OCI-LY3 (cell line): ENCODE data around the gene CDHR3.

ENCODE experiments used
- H2AFZ ChIP-seq: fragments of 200-600, 300-600 bp; shearing (Covaris generic); 2 replicates; pipeline ENCODE4 v1.6.0; 2014; ENCODE audit warnings: antibody characterized with exemption, low read depth, low read length
- H3K27ac ChIP-seq: fragments of 200-600, 300-600 bp; sonication (generic); 2 replicates; pipeline ENCODE4 v1.5.1; 2014; ENCODE audit warnings: mild to moderate bottlenecking, low read length, moderate library complexity, mixed read lengths
- H3K27me3 ChIP-seq: fragments of 200-600, 300-600 bp; sonication (generic); 2 replicates; pipeline ENCODE4 v1.6.1; 2014; ENCODE audit warnings: low read depth, low read length, mixed read lengths
- H3K36me3 ChIP-seq: fragments of 200-600, 300-600 bp; sonication (generic); replicated peaks from 2 replicates; pipeline ENCODE3; 2014; ENCODE audit warnings: low read depth, low read length, mixed read lengths
- H3K4me1 ChIP-seq: fragments of 300-600, 200-600 bp; sonication (generic); 2 replicates; pipeline ENCODE4 v1.6.1; 2014; ENCODE audit warnings: low read length, mixed read lengths
- H3K4me2 ChIP-seq: fragments of 200-600, 300-600 bp; sonication (generic); 2 replicates; pipeline ENCODE4 v1.6.1; 2014; ENCODE audit warnings: low read length, mixed read lengths
- H3K4me3 ChIP-seq: fragments of 300-600, 200-600 bp; sonication (generic); 2 replicates; pipeline ENCODE4 v1.5.1; 2014; ENCODE audit warnings: antibody characterized with exemption, mild to moderate bottlenecking, low read length, moderate library complexity
- H3K79me2 ChIP-seq: fragments of 300-600, 200-600 bp; shearing (Covaris generic); 2 replicates; pipeline ENCODE4 v1.6.1; 2014; ENCODE audit warnings: mild to moderate bottlenecking, low read length, mixed read lengths
- H3K9ac ChIP-seq: fragments of 300-600, 200-600 bp; shearing (Covaris generic); 2 replicates; pipeline ENCODE4 v1.6.0; 2014; ENCODE audit warnings: mild to moderate bottlenecking, low read length, moderate library complexity
- H3K9me3 ChIP-seq: fragments of 200-600, 300-600 bp; shearing (Covaris generic); 2 replicates; pipeline ENCODE4 v1.6.1; 2014; ENCODE audit warnings: low read length, mixed read lengths; ENCODE audit not compliant: insufficient read depth
- H4K20me1 ChIP-seq: fragments of 200-600, 300-600 bp; sonication (generic); 2 replicates; pipeline ENCODE4 v1.6.1; 2016; ENCODE audit warnings: low read length, mixed read lengths; ENCODE audit not compliant: insufficient read depth
- CTCF ChIP-seq: fragments of 200-600, 300-600 bp; sonication (generic); IDR thresholded peaks from 2 replicates; pipeline ENCODE4 v1.5.1; 2014; ENCODE audit warnings: antibody characterized with exemption, low read length, low read depth
- EZH2phosphoT487 ChIP-seq: fragments of 200-600 bp; shearing (Covaris generic); IDR thresholded peaks from 2 replicates; pipeline ENCODE4 v1.6.1; 2018; ENCODE audit warnings: antibody characterized with exemption, mixed run types, low read depth

Gene CDHR3

DNA sequence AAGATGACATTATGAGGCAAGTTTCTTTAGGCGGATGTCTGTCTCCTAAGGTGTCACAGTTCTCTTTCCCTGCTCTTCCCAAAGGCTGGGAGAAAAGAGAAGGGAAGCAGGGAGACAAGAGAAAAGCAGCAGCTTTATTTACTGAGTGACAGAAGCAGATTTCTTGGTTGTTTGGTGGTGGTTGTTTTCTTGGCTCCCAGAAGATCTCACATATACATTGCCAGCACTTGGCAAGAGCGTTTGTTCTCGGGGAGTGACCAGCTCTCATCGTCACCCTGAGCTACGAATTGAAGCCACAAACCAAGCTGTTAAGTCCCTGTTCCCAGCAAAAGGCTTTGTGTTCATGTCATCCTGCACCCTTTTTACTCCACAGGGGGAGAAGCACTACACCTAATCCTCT is 11.4 kb downstream of the CDHR3 start:
- H3K27ac ChIP-seq, result no peak overlapping the region
- TF ChIP-seq EZH2phosphoT487 (no peak), CTCF (no peak)

GRCh38 chr7:105975770-105976417 is 12.8 kb downstream of the CDHR3 start:
- H3K4me3 ChIP-seq, result no peak overlapping the region
- no peaks in the 10 kb centered on the region for H3K9me3 ChIP-seq
- H4K20me1 ChIP-seq, result no peaks in the 10 kb centered on the region
- H3K4me2 ChIP-seq, result no peak overlapping the region
- peaks cover 31% of the 10 kb centered on the region for H3K27me3 ChIP-seq
- H2AFZ ChIP-seq, result no peak overlapping the region
- no peak overlapping the region for H3K27ac ChIP-seq
- no peaks in the 10 kb centered on the region for H3K4me1 ChIP-seq
- TF ChIP-seq CTCF (no peak), EZH2phosphoT487 (no peak)
- no peaks in the 10 kb centered on the region for H3K36me3 ChIP-seq
- no peaks in the 10 kb centered on the region for H3K79me2 ChIP-seq
- H3K9ac ChIP-seq, result no peak overlapping the region

More for the DNA sequence above, 11.4 kb downstream of the CDHR3 start:
- Histone ChIP-seq H3K4me3 (no peak overlapping the region), H3K4me2 (no peak overlapping the region), H3K9me3 (no peaks in the 10 kb centered on the region), H3K27me3 (peaks cover 28% of the 10 kb centered on the region), H4K20me1 (no peaks in the 10 kb centered on the region), H3K79me2 (no peaks in the 10 kb centered on the region), H2AFZ (no peak overlapping the region), H3K9ac (no peak overlapping the region), H3K36me3 (no peaks in the 10 kb centered on the region), H3K4me1 (no peaks in the 10 kb centered on the region)

DNA sequence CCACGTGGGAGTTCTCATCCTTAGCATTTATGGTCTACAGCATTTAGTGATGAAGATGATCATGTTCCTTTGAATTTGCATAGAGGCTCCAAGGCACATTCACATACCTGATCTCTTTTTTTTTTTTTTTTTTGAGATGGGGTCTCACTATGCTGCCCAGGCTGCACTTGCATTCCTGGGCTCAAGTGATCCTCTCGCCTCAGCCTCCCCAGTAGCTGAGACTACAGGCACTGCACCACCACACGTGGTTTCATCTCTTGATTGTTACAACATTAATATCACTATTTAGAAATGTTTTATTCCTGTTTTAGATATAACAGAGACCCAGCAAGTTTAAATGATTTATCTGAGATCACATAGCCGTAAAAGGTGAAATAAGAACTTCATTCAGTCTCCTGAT is 13.8 kb downstream of the CDHR3 start:
- Histone ChIP-seq H3K4me3 (no peak overlapping the region), H3K27me3 (peaks cover 40% of the 10 kb centered on the region)

GRCh38 chr7:105978035-105978434 is 15.0 kb downstream of the CDHR3 start:
- Histone ChIP-seq H3K4me1 (no peaks in the 10 kb centered on the region), H4K20me1 (no peaks in the 10 kb centered on the region), H3K79me2 (no peaks in the 10 kb centered on the region), H3K4me2 (no peak overlapping the region), H3K9ac (no peak overlapping the region), H3K36me3 (no peaks in the 10 kb centered on the region), H2AFZ (no peak overlapping the region), H3K27me3 (peaks cover 34% of the 10 kb centered on the region), H3K4me3 (no peak overlapping the region), H3K27ac (no peak overlapping the region), H3K9me3 (no peaks in the 10 kb centered on the region)
- TF ChIP-seq EZH2phosphoT487 (no peak), CTCF (no peak)

More for the DNA sequence above, 13.8 kb downstream of the CDHR3 start:
- TF ChIP-seq EZH2phosphoT487 (no peak), CTCF (no peak)
- H3K9ac ChIP-seq, result no peak overlapping the region
- no peaks in the 10 kb centered on the region for H3K9me3 ChIP-seq
- no peaks in the 10 kb centered on the region for H3K4me1 ChIP-seq
- H3K4me2 ChIP-seq, result no peak overlapping the region
- H3K79me2 ChIP-seq, result no peaks in the 10 kb centered on the region
- H4K20me1 ChIP-seq, result no peaks in the 10 kb centered on the region
- H3K36me3 ChIP-seq, result no peaks in the 10 kb centered on the region
- no peak overlapping the region for H3K27ac ChIP-seq
- no peak overlapping the region for H2AFZ ChIP-seq
